ENCODE results near the gene BLOC1S6.

BLOC1S6 gene

GRCh38 chr15:45606413-45606812 is 19.2 kb downstream of the BLOC1S6 start:
- Histone ChIP-seq H3K4me3 (no peak overlapping the region), H3K27ac (no peak overlapping the region)
- no peak for TF ChIP-seq CTCF (IDR thresholded peaks at IDR 0.05)
- DNase-seq (ENCODE audit: low spot score), result no peak

GRCh38 chr15:45606841-45607240 is 19.7 kb downstream of the BLOC1S6 start:
- Histone ChIP-seq H3K27ac (no peak overlapping the region), H3K4me3 (no peak overlapping the region)
- TF ChIP-seq CTCF (IDR thresholded peaks at IDR 0.05), result no peak
- no peak for DNase-seq (ENCODE audit: low spot score)

- H3K4me3 ChIP-seq, result no peak overlapping the region
- H3K27ac ChIP-seq, result no peak overlapping the region
- DNase-seq (ENCODE audit: low spot score), result no peak
- no peak for TF ChIP-seq CTCF (IDR thresholded peaks at IDR 0.05)
Observed at GRCh38 chr15:45611305-45611704, 24.1 kb downstream of the BLOC1S6 start.

GRCh38 chr15:45612790-45613415 is 25.7 kb downstream of the BLOC1S6 start:
- H3K4me3 ChIP-seq, result no peak overlapping the region
- no peak for DNase-seq (ENCODE audit: low spot score)
- no peak overlapping the region for H3K27ac ChIP-seq
- TF ChIP-seq CTCF (IDR thresholded peaks at IDR 0.05), result no peak

- Histone ChIP-seq H3K27ac (no peak overlapping the region), H3K4me3 (no peak overlapping the region)
- no peak for TF ChIP-seq CTCF (IDR thresholded peaks at IDR 0.05)
- DNase-seq (ENCODE audit: low spot score), result no peak
Observed at GRCh38 chr15:45616901-45617323, 29.7 kb downstream of the BLOC1S6 start.

- no peak overlapping the region for H3K27ac ChIP-seq
- H3K4me3 ChIP-seq, result no peak overlapping the region
- no peak for DNase-seq (ENCODE audit: low spot score)
- no peak for TF ChIP-seq CTCF (IDR thresholded peaks at IDR 0.05)
Observed at GRCh38 chr15:45618813-45619212, 31.6 kb downstream of the BLOC1S6 start.

GRCh38 chr15:45628136-45628535 is 41.0 kb downstream of the BLOC1S6 start:
- Histone ChIP-seq H3K27ac (no peak overlapping the region), H3K4me3 (no peak overlapping the region)
- no peak for DNase-seq (ENCODE audit: low spot score)
- TF ChIP-seq CTCF (IDR thresholded peaks at IDR 0.05), result no peak
